ENCODE data around the gene FAM167B. TPM values are rescaled to one million over a fixed set of nuclear protein-coding genes. Genes with fewer than 3 reads are reported as not detected.

The FAM167B gene
- total RNA-seq: 7.8 and 23.5 TPM in 2 replicates

DNA sequence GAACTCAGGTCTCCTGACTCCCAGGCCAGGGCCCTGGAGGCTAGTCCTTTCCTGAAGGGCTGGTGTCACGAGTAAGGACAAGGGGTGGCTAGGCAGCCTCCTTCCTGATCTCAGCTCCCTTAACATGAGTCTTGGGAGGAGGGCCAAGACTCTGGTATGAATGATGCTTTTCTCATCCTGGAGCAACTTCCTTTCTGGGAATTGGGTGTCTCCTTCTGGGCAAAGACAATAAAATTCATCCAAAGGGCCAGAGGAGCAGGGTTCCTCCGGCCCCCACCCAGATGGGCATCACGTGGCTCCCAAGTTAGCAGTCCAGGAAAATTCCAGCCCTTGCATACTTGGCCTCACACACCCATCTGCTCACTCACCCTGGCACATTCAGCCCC, at the start of gene FAM167B:
FAM167B (plus strand) TSS at position 335 of the 386 bp plus-strand sequence. CDS start 200 bp downstream, outside the sequence.

DNA sequence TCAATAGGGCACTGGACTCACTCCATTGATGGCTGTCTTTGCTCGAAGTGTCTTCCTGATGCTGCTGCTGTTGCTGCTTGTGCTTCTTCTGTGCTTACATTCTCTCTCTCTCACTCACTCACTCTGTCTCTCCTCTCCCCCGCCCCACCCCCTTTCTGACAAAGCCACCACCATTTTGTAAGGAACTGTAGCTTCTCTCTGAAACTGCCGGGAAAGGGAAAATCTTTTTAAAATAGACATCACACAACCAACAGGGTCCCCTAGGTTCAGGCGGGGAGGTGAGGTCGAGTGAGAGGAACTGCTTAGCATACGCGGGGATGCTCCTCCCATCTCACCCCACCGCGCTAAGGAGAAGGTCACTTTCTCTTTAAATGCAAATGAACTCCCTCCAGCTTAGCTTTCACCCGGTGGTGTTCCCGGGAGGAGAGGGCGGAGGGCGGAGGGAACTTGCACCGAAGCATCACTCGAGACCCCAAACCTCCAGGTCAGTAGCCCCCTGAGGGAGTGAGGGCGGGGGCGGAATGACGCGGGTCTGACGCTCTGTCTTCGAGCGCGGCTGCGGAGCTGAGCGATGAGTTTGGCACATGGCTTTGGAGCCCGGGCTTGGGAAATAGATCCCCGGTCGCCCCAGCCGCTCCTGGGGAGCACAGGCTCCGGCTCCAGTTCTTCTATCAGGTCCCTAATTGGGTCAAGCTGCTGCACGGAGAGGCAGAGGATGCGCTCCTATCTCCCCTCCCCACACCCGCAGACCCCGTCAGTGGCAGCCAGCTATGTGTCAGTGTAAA, 46.6 kb upstream of the FAM167B start, which contains the start of gene CCDC28B:
CCDC28B (plus strand) TSS at position 370 of the 785 bp plus-strand sequence. CDS start 1,341 bp downstream, outside the sequence.

DNA sequence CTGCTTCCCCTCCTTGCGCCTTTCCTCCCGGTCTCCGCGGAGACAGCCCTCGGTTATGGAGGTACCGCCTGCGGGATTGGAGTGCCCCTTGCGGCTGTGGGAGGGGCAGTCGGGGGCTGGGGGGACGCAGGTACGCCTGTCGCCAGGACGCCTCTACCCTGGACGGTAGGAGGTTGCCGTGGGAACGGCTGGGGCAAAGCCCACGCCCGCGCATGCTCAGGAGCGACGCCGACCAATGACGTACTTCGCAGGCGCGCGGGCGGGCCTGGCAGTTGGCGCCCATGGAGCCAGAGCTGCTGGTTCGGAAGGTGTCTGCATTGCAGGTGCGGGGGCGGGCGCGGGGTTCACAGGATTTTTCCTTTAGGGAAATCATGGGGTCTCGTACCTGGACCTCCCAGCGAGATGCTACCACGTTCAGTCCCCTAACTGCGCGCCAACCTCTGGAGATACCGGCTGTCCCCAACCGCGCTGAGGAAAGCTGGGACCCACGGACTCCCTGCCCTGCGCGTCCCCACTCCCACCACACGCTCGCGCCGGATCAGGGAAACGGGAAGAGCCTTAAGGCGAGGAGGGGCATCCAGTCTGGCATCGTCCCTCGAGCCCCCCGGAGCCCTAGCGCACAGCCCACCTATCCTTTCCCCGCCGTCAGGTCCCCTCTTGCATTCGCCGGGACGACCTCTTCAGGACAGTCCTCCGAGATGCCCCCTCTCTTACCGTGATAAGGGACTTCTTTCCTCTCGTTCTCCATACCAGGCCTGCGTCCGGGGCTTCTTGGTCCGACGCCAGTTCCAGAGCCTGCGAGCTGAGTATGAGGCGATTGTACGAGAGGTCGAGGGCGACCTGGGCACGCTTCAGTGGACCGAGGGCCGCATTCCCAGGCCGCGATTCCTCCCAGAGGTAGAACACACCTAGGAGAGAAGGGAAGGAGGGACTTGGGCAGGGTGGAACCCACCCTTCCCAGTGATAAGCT, 41.3 kb upstream of the FAM167B start, which contains the start of gene IQCC:
IQCC (plus strand) TSS at position 271 of the 970 bp plus-strand sequence; CDS start at position 282, 11 bp downstream.

DNA sequence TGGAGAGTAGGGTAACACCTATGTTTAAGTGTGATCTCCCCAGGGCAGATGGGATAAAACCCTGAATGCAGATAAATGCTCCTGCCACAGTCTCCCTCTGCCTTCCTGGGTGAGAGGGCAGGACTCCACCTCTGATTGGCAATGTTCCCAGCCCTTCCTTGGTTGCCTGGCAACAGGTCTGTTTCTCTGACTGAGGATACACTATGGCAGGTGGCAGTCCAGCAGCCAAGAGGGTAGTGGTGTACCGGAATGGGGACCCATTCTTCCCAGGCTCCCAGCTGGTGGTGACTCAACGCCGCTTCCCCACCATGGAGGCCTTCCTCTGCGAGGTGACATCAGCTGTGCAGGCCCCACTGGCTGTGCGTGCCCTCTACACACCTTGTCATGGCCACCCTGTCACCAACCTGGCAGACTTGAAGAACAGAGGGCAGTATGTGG, 38.1 kb upstream of the FAM167B start, which contains the start of gene DCDC2B:
DCDC2B (plus strand) TSS at position 199 of the 438 bp plus-strand sequence; CDS start at position 204, 5 bp downstream.

DNA sequence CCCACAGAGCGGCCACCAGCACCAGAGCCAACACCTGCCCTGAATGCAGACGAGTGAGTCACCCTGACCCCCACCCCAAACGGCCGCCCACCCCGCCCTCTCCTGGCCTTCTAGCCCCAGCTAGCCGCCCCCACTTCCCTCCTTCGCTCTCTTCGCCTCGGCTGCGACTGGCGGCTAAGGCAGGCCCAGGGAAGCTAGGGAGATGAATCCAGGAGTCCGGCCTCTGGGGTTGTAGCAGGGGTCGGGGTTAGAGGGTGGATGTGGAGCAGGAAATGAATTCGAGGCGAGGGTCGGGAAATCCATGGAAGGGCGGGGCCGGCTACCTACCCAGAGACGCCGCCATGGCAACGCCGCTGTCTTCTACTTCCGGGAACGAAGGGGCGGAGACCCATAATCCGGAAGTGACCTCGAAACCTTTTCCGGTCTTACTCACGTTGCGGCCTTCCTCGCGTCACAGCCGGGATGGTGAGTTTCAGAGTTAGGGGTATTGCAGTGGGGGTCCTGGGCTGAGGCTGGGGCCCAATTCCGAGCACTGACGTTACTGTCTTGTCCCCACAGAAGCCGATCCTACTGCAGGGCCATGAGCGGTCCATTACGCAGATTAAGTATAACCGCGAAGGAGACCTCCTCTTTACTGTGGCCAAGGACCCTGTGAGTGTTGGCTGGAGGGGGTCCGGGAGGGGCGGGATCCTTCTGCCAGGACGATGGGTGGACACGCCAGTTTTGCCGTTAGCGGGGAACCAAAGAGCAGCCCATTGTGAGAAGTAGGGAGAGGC, 24.9 kb upstream of the FAM167B start, which contains the start of the genes EIF3I and TMEM234:
EIF3I (plus strand) TSS at position 428 of the 776 bp plus-strand sequence; CDS start at position 463, 35 bp downstream.
TMEM234 (minus strand) TSS at position 374 of the 776 bp plus-strand sequence; CDS start at position 343, 31 bp downstream.

DNA sequence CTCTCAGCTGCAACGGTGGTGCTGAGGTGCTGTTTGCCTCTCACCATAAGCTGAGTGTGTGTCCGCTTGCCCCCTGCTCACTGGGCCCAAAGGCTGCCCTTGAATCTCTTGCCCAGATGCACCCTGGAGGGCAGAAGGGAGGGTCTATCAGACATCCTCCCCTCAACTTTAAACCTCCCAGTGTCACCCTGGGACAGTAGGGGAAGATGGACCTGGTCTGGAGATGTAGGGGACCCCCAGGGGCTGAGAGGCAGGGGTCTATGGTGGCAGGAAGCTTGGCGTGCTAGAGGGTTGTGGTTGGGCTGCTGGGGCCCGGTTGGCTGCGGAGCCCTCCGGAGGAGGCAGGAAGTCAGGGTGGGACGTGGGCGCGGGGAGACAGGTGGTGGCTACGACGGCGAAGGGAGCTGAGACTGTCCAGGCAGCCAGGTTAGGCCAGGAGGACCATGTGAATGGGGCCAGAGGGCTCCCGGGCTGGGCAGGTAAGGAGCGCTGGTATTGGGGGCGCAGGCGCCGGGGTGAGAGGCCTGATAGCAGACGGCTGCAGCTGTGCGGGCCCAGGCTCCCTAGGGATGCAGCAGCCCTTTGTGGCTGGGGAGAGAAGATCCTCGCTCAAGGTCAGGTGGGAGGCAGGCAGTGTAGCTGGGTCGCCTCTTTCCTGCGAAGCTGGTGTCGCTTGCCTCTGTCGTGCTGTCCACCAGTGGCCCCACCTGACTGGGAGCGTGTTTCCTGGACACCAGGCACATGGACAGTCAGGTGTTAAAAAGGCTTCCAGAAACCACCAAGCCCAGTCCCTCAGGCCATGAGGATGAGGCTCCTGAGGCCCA, 4.1 kb downstream of the FAM167B start, which contains the start of gene LCK:
LCK (plus strand) TSS at position 373 of the 824 bp plus-strand sequence. CDS start 23,065 bp downstream, outside the sequence.

DNA sequence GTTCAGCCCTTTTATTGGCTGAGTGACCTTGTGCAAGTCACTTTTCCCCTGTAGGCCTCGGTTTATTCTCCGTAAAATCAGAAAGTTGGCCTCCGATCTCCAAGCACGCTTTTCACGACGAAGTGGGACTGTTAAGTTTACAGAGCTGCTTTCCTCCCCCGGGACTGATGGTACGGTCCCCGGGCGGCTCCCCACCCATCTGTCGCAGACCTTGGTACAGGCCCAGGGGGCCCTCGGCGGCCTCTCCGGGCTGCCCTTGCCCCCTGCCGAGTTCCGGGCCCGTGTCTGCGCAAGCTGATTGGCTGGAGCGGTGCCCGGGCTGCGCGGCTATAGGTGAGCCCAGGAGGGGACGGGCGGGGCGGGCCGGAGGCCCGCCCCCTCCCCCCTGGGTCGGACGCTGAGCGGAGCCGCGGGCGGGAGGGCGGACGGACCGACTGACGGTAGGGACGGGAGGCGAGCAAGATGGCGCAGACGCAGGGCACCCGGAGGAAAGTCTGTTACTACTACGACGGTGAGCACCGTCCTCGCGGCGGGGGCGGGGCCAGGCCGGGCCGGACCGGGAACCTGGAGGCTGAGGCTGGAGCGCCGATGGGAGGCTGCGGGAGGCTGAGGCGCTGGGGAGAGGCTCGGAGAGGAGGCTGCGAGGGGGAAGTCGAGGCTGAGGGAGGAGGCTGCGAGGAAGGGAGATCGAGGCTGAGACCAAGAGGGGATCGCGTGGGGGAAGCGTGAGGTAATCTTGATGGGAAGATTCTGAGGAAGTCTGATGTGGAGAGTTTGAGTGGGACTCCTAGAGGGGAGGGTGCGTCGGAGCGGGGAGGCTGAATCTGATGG, 44.9 kb downstream of the FAM167B start, which contains the start of gene HDAC1:
HDAC1 (plus strand) TSS at position 376 of the 831 bp plus-strand sequence; CDS start at position 463, 87 bp downstream.

Other genes starting within 250 kb of the FAM167B start
- 50.5 and 93.7 TPM in 2 replicates for gene KHDRBS1, start 233.4 kb upstream of the FAM167B start, total RNA-seq
- 9.2 and 13.5 TPM in 2 replicates for gene TMEM39B, start 174.3 kb upstream of the FAM167B start, total RNA-seq
- gene KPNA6, start 139.2 kb upstream of the FAM167B start, total RNA-seq: 18.9 and 39.8 TPM in 2 replicates
- gene TXLNA, start 67.5 kb upstream of the FAM167B start, total RNA-seq: 54.2 and 71.9 TPM in 2 replicates
- gene CCDC28B, start 46.6 kb upstream of the FAM167B start, total RNA-seq: 13.9 and 16.3 TPM in 2 replicates
- gene IQCC, start 41.6 kb upstream of the FAM167B start, total RNA-seq: 1.1 and 1.8 TPM in 2 replicates
- gene DCDC2B, start 38.1 kb upstream of the FAM167B start, total RNA-seq: not detected in 2 replicates
- gene TMEM234, start 24.9 kb upstream of the FAM167B start, total RNA-seq: 10.7 and 13.8 TPM in 2 replicates
- 260 and 269 TPM in 2 replicates for gene EIF3I, start 24.8 kb upstream of the FAM167B start, total RNA-seq
- 0.16 TPM in 1 of 2 replicates, not detected in the other for gene LCK, start 4.0 kb downstream of the FAM167B start, total RNA-seq
- 175 and 184 TPM in 2 replicates for gene HDAC1, start 44.9 kb downstream of the FAM167B start, total RNA-seq
- gene MARCKSL1, start 89.0 kb downstream of the FAM167B start, total RNA-seq: 63.9 and 129 TPM in 2 replicates
- gene FAM229A, start 115.3 kb downstream of the FAM167B start, total RNA-seq: 0.65 and 1.4 TPM in 2 replicates
- 0.13 TPM in 1 of 2 replicates, not detected in the other for gene TSSK3, start 115.3 kb downstream of the FAM167B start, total RNA-seq
- 40.8 and 65.2 TPM in 2 replicates for gene BSDC1, start 147.2 kb downstream of the FAM167B start, total RNA-seq
- 0.06 TPM in 1 of 2 replicates, not detected in the other for gene ZBTB8B, start 217.8 kb downstream of the FAM167B start, total RNA-seq